ENCODE measurements around the gene KLHL14.
"Not testable (repeated sequence)": the region's sequence is repeated elsewhere in the genome, so short reads cannot be mapped to it uniquely, and the experiment has no call there.

Gene KLHL14

DNA sequence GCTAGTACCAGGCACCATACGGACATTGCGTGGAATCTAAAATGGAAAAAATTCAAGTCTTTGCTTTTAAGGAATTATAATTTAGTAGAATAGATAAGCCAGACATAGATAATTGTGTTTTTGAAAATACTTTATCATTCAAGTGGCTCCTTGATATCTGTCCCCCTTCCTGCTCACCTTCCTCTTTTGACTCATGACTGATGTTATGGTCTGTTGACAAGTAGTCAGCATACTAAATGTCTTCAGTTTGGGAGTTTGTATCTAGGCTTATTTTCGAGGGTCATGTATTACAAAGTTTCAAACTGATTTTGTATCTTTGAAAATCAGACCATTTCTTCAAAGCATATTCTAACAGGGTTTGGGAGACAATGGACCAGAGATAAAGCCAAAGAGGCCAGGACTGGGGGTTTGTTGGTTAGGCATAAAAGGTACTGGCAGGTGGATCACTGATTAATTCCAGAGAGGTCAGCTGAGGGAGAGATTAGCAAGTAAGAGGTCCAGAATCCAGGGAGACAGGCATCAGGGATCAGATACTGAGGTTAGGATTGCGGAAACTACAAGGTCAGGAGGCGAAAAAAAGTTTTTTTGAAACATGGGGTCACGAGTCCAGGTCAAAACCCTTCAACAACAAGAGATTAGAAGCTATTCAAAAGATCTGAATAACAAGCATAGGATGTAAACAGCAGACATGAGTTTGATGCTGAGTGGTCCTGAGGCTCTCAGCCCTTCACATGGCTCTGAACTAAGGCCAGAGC lies 31.5 kb upstream of the KLHL14 start:
- Histone ChIP-seq H3K36me3 (ENCODE audit: insufficient read depth, insufficient read length, low read length) (no peaks in the 10 kb centered on the region), H3K27me3 (ENCODE audit: insufficient read depth, insufficient read length) (no peaks in the 10 kb centered on the region), H3K4me1 (ENCODE audit: insufficient read depth, insufficient read length) (peaks cover 2% of the 10 kb centered on the region), H3K9ac (ENCODE audit: insufficient read length, low read depth) (no peak overlapping the region), H3K9me3 (ENCODE audit: insufficient read depth, low read length) (0 out of 2 replicates have a peak, but pooled peaks cover under 1% of the 10 kb centered on the region), H3K4me3 (ENCODE audit: insufficient read length, low read depth) (no peak overlapping the region)
- TF ChIP-seq ZNF274 (IDR thresholded peaks at IDR 0.05; ENCODE audit: low read depth, low read length) (no peak), SUZ12 (IDR thresholded peaks at IDR 0.05; ENCODE audit: extremely low read depth, insufficient read depth, insufficient read length) (no peak), YY1 (IDR thresholded peaks at IDR 0.05; ENCODE audit: insufficient read depth, insufficient read length) (no peak)
- no peak for DNase-seq (ENCODE audit: low read depth, low spot score)

DNA sequence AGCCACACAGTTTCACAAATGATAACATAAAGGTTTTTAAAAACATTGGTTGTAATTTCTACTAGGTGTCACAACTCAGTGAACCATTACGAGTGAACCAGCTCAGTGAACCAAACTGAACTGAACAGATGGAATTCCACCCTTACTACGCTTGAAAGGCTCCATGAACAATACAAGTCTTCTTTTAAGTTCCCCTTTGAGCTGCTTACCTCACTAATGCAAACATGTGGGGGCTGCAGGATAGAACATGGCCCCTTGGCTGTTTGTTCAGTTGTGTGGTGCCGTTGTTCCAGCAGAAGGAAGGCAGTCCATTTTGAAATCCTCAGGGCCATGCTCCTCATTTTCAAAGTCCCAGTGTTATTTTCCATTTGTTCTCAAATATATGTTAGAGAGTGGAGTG lies 30.7 kb upstream of the KLHL14 start:
- Histone ChIP-seq H3K36me3 (ENCODE audit: insufficient read depth, insufficient read length, low read length) (no peaks in the 10 kb centered on the region), H3K4me3 (ENCODE audit: insufficient read length, low read depth) (no peak overlapping the region), H3K27me3 (ENCODE audit: insufficient read depth, insufficient read length) (no peaks in the 10 kb centered on the region), H3K9ac (ENCODE audit: insufficient read length, low read depth) (no peak overlapping the region), H3K9me3 (ENCODE audit: insufficient read depth, low read length) (peaks cover 8% of the 10 kb centered on the region; the same call in 1 of the 2 replicates), H3K4me1 (ENCODE audit: insufficient read depth, insufficient read length) (peaks cover 2% of the 10 kb centered on the region)
- TF ChIP-seq YY1 (IDR thresholded peaks at IDR 0.05; ENCODE audit: insufficient read depth, insufficient read length): no peak
- TF ChIP-seq ZNF274 (IDR thresholded peaks at IDR 0.05; ENCODE audit: low read depth, low read length): no peak
- TF ChIP-seq SUZ12 (IDR thresholded peaks at IDR 0.05; ENCODE audit: extremely low read depth, insufficient read depth, insufficient read length): no peak
- no peak for DNase-seq (ENCODE audit: low read depth, low spot score)

DNA sequence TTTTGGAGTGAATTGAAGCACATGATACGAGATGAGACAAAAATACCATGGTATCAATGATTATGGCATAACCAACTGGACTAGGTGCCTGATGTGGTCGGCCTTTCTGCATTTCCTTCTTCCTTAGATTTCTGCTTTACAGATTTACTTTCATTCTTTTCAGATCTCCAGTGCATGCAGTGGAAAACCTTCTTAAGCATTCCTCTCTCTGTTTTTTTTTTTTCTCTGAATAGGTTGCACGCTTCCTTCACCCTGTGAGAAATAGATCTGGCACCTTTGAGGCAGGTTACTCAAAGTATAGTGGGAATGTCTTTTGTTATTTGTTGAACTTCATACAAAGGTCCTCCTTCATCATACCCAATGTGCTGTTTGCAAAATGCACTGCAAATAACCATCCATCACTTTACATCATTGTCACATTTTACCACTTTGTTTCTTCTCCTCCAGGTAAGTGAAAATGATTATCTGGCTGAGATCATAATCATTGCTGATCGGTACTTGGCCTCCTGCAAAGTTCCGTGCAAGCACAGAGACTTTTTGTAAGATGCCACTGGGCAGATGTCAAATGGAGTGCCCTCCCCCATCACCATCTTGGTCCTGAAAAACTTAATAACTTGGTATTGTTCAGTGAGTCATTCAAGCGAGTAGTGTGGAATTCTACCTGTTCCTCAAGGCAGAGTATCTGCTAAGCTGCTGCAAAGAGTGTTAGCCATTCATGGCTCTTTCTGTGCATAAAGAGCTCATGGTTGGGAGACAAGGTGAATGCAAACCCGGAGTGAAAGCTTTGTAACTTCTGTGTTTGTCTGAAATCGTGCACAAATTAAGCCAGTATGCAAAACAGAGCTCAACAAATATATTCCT lies 30.0 kb upstream of the KLHL14 start:
- no peak overlapping the region for H3K9ac ChIP-seq (ENCODE audit: insufficient read length, low read depth)
- no peak overlapping the region for H3K4me3 ChIP-seq (ENCODE audit: insufficient read length, low read depth)
- H3K36me3 ChIP-seq (ENCODE audit: insufficient read depth, insufficient read length, low read length): no peaks in the 10 kb centered on the region
- no peaks in the 10 kb centered on the region for H3K27me3 ChIP-seq (ENCODE audit: insufficient read depth, insufficient read length)
- peaks cover 2% of the 10 kb centered on the region for H3K4me1 ChIP-seq (ENCODE audit: insufficient read depth, insufficient read length)
- no peak for DNase-seq (ENCODE audit: low read depth, low spot score)
- TF ChIP-seq SUZ12 (IDR thresholded peaks at IDR 0.05; ENCODE audit: extremely low read depth, insufficient read depth, insufficient read length): no peak
- no peak for TF ChIP-seq ZNF274 (IDR thresholded peaks at IDR 0.05; ENCODE audit: low read depth, low read length)
- TF ChIP-seq YY1 (IDR thresholded peaks at IDR 0.05; ENCODE audit: insufficient read depth, insufficient read length): no peak
- peaks cover 15% of the 10 kb centered on the region; the same call in 1 of the 2 replicates for H3K9me3 ChIP-seq (ENCODE audit: insufficient read depth, low read length)

DNA sequence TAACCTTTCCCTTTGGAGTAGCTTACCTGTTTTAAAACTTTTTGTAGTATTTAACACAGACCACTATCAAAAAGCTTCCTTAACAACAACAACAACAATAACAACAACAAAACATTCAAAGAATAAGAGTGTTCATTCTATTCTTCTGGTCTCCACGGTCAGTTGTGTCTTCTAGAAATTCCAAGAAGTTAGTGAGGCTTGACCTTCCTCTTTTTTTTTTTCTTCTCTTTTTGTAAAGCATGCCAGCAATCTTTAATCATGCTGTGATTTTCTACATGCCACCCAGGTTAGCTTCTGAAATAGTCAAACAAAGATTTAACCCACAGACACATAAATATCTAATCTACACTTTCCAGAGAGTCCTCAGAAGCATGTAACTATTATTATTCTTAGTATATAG lies 28.4 kb upstream of the KLHL14 start:
- Histone ChIP-seq H3K9ac (ENCODE audit: insufficient read length, low read depth) (no peak overlapping the region), H3K36me3 (ENCODE audit: insufficient read depth, insufficient read length, low read length) (no peaks in the 10 kb centered on the region), H3K4me3 (ENCODE audit: insufficient read length, low read depth) (no peak overlapping the region), H3K27me3 (ENCODE audit: insufficient read depth, insufficient read length) (no peaks in the 10 kb centered on the region), H3K4me1 (ENCODE audit: insufficient read depth, insufficient read length) (peaks cover 2% of the 10 kb centered on the region), H3K9me3 (ENCODE audit: insufficient read depth, low read length) (peaks cover 15% of the 10 kb centered on the region; the same call in 1 of the 2 replicates)
- DNase-seq (ENCODE audit: low read depth, low spot score): no peak
- TF ChIP-seq YY1 (IDR thresholded peaks at IDR 0.05; ENCODE audit: insufficient read depth, insufficient read length): no peak

DNA sequence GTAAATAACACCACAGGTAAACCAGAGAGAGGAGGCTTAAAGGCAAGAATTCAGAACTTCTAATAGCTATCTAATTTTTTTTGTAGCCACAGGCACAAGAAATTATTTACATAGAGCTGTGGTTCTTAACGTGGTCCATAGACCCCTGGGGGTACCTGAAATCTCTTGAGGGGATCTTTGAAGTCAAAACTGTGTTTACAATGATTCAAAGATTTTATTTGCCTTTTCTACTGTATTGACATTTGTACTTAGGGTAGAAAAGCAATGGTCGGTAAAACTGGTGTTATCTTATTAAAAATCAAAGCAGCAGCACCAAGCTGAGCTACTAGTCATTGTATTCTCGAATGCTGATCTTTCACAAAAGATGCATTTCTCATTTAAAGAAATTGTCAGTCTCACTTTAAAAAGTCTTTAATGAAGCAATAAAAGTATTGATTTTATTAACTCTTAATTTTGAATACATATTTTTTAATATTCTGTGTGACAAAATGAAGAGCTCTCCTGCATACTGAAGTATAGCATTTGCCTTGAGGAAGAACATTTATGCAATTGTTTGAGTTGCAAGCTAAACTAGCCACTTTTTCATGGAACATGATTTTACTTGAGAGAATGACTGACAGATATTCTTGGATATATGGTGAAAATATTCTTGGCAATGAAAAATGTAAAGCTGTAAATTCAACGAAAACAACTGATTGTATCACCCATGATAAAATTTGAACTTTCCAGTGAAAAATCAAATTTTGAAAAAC lies 25.6 kb upstream of the KLHL14 start:
- Histone ChIP-seq H3K4me1 (ENCODE audit: insufficient read depth, insufficient read length) (peaks cover 2% of the 10 kb centered on the region), H3K27me3 (ENCODE audit: insufficient read depth, insufficient read length) (no peaks in the 10 kb centered on the region), H3K4me3 (ENCODE audit: insufficient read length, low read depth) (no peak overlapping the region), H3K9ac (ENCODE audit: insufficient read length, low read depth) (no peak overlapping the region), H3K9me3 (ENCODE audit: insufficient read depth, low read length) (peaks cover 15% of the 10 kb centered on the region; the same call in 1 of the 2 replicates), H3K36me3 (ENCODE audit: insufficient read depth, insufficient read length, low read length) (no peaks in the 10 kb centered on the region)
- DNase-seq (ENCODE audit: low read depth, low spot score): no peak
- no peak for TF ChIP-seq SUZ12 (IDR thresholded peaks at IDR 0.05; ENCODE audit: extremely low read depth, insufficient read depth, insufficient read length)
- TF ChIP-seq YY1 (IDR thresholded peaks at IDR 0.05; ENCODE audit: insufficient read depth, insufficient read length): no peak
- no peak for TF ChIP-seq ZNF274 (IDR thresholded peaks at IDR 0.05; ENCODE audit: low read depth, low read length)

DNA sequence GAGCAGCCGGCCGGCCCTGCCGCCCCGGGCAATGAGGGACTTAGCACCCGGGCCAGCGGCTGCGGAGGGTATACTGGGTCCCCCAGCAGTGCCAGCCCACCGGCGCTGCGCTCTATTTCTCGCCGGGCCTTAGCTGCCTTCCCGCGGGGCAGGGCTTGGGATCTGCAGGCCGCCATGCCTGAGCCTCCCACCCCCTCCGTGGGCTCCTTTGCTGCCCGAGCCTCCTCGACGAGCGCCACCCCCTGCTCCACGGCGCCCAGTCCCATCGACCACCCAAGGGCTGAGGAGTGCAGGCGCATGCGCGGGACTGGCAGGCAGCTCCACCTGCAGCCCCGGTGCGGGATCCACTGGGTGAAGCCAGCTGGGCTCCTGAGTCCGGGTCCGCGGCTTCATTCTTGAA lies 21.8 kb upstream of the KLHL14 start:
- H3K27me3 ChIP-seq (ENCODE audit: insufficient read depth, insufficient read length); H3K36me3 ChIP-seq (ENCODE audit: insufficient read depth, insufficient read length, low read length); H3K4me1 ChIP-seq (ENCODE audit: insufficient read depth, insufficient read length); H3K9ac ChIP-seq (ENCODE audit: insufficient read length, low read depth); DNase-seq (ENCODE audit: low read depth, low spot score); H3K4me3 ChIP-seq (ENCODE audit: insufficient read length, low read depth): not testable (repeated sequence)
- H3K9me3 ChIP-seq (ENCODE audit: insufficient read depth, low read length): peaks cover 15% of the 10 kb centered on the region; the same call in 1 of the 2 replicates

DNA sequence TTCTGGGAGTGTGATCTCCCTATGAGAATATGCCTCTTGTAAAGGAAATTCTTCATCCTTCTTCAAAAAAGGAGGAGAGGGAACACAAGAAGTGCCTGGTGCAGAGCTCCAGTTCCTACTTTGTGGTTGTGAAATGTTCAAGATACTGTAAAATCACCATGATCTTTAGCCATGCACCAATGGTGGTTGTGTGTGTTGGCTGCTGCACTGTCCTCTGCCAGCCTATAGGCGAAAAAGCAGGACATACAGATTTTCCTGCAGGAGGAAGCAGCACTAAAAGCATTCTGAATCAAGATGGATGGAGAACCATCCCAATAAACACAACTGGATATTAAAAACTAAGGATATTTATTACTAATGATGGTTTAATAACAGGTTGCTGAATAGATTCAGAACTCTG lies 6.2 kb upstream of the KLHL14 start:
- H3K9ac ChIP-seq (ENCODE audit: insufficient read length, low read depth): no peak overlapping the region
- peaks cover 3% of the 10 kb centered on the region for H3K27me3 ChIP-seq (ENCODE audit: insufficient read depth, insufficient read length)
- H3K4me1 ChIP-seq (ENCODE audit: insufficient read depth, insufficient read length): no peaks in the 10 kb centered on the region
- H3K36me3 ChIP-seq (ENCODE audit: insufficient read depth, insufficient read length, low read length): no peaks in the 10 kb centered on the region
- no peak overlapping the region for H3K4me3 ChIP-seq (ENCODE audit: insufficient read length, low read depth)
- no peaks in the 10 kb centered on the region for H3K9me3 ChIP-seq (ENCODE audit: insufficient read depth, low read length)
- TF ChIP-seq YY1 (IDR thresholded peaks at IDR 0.05; ENCODE audit: insufficient read depth, insufficient read length) (no peak), SUZ12 (IDR thresholded peaks at IDR 0.05; ENCODE audit: extremely low read depth, insufficient read depth, insufficient read length) (no peak), ZNF274 (IDR thresholded peaks at IDR 0.05; ENCODE audit: low read depth, low read length) (no peak)
- DNase-seq (ENCODE audit: low read depth, low spot score): no peak
